Prostate gland (tissue), 2 donors: ENCODE measurements around the gene HDAC8.

Experiments used
- CTCF ChIP-seq, 4 experiments: fragments of 200-600 bp in 2 of 4; fragments of 450-650 bp in 2 of 4; sonication (generic) in 2 of 4; IDR thresholded peaks; 1 replicate in 3 of 4; 2 replicates in 1 of 4; pipeline ENCODE4 v1.5.1; 2016 to 2019; ENCODE audit warnings: antibody characterized with exemption in 4 of 4, mild to moderate bottlenecking in 2 of 4, moderate library complexity in 2 of 4
- POLR2A ChIP-seq: fragments of 450-650 bp; IDR thresholded peaks from one replicate; pipeline ENCODE4 v1.6.1; 2016; ENCODE audit warnings: antibody characterized with exemption, mild to moderate bottlenecking
- POLR2AphosphoS5 ChIP-seq: sonication (generic); formaldehyde crosslinking; IDR thresholded peaks from one replicate; pipeline ENCODE4 v1.6.1; 2017; ENCODE audit warnings: antibody characterized with exemption

DNA sequence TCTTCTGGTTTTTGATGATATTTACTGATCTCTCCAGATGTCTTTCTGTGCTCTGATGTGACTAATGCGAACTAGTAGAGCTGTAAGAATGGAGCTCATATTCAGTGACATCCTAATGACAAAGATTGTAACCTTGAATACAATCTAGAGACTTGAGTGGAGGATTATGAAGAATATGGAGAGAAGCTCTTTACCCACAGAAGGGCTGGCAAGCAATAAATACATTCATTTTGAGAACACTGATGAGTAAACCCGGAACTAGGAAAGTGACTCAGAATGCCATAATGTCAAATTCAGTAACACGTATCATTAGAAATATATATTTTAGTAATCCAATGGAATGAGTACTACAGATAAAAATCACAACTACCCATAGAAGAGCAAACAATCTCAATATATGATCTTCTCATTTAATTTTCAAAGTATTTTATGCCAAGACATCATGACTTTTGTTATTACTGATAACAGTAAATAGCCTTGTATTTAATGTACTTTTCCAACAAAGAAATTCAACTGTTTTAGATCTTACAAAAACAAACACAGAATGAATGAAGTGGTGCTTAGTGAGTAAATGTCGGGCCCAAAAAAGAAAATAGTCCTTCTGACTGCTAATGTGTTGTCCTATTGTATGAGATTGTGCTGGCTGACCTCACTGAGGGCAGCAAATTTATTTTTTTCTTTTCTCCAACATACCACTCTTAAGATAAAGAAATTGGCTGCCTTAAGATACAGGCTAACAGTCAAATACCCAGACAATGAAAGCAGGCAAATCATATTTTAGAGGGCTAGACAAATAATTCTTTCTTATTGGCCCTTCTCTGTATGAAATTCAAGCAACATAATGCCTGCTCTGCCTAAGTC is 49.2 kb upstream of the HDAC8 start:
- TF ChIP-seq POLR2AphosphoS5 (no peak), CTCF (IDR thresholded peaks at IDR 0.05) (no peak), POLR2A (no peak)
